GM18508 (cell line): ENCODE results near the gene DPEP3.

Experiments used
- ATAC-seq: cut with Tn5 transposase; IDR thresholded peaks from one replicate; pipeline ENCODE4 v1.9.1; 2021; ENCODE audit warnings: moderate number of reproducible peaks; ENCODE audit not compliant: insufficient read depth, unreplicated experiment

Gene DPEP3

GRCh38 chr16:67935101-67935401 is 45.2 kb downstream of the DPEP3 start:
- no peak for ATAC-seq

DNA sequence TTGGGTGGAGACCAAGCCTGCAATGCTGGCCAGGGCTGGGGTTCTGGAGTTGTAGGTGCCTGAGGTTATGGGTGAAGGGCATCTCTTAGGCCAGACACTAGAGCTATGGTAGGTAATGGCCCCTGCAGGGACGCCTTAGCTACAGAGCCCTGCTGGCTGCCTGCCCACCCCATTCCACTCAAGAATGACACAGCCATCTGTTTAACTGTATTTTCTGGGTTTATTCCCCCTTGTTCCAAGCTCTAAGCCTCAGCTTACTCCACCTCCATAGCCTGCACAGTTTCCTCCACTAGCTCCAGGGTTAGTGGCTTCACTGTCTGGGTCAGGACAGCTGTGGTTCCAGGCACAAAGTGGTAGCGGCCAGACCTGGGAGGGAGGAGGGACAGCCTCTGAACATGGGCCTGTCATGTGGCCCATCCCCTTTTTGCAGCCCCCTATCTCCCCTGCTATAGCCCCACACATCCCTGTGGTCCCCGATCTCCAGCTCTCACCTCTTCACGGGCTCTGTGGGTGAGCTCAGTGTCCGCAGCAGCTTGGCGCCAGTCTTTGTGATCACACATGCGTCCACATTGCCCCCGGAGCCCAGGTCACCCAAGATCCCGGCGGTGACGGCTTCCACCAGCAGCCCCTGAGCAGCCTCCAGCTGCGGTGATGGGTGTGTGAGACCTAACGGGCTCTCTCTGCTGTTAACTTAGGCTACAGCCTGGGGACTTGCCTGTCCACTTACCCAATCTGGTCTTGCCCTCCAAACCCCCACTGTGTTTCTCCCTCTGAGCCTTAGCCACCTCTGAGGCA is 45.8 kb downstream of the DPEP3 start:
- no peak for ATAC-seq

- ATAC-seq = no peak
Observed at GRCh38 chr16:67933805-67934204, 46.5 kb downstream of the DPEP3 start.

DNA sequence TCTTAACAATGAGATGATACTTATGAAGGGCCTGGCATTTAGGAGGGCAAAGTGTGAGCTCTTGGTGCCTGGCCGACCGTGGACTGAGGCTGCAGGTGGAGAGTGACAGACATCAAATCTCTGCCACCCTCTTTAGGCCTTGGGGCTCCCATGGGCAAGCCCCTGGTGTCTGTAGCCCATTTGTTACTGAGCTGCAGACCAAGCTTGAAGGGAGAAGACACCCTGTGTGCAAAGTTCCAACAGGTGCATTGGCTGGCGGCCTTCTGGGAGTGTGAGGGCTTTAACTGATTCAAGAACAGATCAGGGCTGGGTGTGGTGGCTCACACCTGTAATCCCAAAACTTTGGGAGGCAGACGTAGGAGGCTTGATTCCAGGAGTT is 47.8 kb downstream of the DPEP3 start:
- ATAC-seq = no peak

DNA sequence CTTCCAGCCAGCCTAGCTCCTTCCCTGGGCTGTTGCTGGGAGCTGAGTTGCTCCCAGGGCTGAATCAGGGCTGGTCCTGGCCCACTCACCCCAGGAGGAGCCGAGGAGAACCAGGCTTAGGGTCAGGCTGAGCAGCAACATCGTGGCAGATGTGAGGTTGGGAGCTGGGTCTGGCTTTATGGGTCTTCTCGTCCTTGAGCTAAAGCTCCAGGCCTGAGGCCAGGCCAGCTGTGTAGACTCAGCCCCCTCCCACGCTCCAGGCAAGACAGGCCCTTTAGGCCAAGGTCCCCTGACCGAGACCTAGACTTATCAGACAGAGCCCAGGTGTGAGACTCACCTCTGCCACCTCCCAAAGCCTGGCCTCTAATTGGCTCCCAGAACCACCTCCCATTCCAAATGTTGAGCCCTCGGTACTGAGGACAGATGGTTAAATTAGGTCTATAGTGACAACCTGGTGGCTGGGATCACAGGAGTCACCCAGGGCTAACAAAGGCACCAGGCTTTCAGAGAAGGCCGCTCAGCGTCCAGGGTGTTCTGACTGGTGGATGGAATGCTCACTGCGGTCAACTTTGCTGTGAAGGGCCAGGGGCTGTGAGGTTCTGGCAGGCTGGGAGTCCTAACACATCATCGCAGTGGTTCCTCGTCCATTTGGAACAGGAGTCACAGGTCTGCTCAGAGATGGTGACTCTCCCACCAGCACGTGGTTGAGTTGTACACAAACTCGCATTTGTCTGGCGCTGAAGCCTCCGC is 48.4 kb downstream of the DPEP3 start, which contains the start of gene CTRL:
TSS of gene CTRL (minus strand) at position 151 of the 750 bp plus-strand sequence. CDS start at position 141, 10 bp downstream.
- no peak for ATAC-seq

DNA sequence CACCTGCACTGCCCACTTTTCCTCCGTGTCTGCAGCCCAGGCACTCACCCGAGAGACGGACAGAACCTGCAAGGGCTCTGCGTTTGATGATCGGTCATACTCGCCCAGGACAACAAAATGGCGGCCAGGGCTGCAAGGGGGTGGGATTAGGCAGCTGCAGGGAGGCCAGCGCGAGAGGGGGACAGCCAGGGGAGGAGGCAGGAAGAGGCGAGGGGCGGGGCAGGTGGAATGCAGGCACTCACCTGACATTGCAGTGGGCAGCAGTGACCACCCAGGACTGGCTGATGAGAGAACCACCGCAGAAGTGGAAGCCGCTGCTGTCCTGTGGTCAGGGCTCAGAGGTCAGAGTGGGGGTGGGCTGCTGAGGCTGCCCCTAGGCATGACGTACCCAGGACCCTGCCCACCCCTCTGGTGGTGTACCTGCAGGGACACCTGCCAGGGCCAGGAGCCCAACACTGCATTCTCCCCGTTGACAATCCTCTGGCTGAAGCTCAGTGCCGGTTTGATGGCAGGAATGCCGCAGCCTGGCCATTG is 49.6 kb downstream of the DPEP3 start:
- no peak for ATAC-seq

DNA sequence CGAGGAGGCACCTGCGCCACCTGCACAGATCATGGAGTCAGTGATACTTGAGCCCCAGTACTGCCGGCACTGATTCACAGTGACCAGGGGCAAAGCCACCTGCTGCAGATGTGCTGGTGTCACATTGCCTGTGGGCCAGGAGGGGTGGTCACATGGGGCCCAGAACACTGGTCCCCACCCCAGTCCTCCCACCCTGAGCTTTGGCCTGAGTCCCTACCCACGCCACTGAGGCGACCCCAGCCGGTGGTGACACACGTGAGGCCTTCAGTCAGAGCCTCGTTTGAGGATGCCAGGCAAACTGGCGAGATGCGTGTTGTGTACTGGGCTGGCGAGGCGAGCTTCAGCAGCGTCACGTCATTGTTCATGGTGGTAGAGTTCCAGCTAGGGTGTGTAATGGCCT is 50.1 kb downstream of the DPEP3 start:
- ATAC-seq = no peak

DNA sequence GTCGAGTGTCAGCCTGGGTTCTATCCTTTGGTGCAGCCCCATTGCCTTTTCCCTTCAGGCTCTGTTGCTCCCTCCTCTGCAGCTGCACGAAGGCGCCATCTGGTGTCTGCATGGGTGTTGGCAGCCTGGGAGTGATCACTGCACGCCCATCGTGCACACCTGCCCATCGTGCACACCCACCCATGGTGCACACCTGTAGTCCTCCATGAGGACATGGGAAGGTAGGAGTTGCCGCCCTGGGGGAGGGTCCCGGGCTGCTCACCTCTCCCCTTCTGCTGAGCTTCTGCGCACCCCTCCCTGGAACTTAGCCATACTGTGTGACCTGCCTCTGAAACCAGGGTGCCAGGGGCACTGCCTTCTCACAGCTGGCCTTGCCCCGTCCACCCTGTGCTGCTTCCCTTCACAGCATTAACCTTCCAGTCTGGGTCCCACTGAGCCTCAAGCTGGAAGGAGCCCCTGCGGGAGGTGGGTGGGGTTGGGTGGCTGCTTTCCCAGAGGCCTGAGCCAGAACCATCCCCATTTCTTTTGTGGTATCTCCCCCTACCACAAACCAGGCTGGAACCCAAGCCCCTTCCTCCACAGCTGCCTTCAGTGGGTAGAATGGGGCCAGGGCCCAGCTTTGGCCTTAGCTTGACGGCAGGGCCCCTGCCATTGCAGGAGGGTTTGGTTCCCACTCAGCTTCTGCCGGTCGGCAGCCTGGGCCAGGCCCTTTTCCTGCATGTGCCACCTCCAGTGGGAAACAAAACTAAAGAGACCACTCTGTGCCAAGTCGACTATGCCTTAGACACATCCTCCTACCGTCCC is 51.5 kb downstream of the DPEP3 start:
- ATAC-seq = no peak

- no peak for ATAC-seq
Observed at GRCh38 chr16:67928147-67928546, 52.2 kb downstream of the DPEP3 start.

- ATAC-seq = no peak
Observed at GRCh38 chr16:67927131-67927941, 53.0 kb downstream of the DPEP3 start.

DNA sequence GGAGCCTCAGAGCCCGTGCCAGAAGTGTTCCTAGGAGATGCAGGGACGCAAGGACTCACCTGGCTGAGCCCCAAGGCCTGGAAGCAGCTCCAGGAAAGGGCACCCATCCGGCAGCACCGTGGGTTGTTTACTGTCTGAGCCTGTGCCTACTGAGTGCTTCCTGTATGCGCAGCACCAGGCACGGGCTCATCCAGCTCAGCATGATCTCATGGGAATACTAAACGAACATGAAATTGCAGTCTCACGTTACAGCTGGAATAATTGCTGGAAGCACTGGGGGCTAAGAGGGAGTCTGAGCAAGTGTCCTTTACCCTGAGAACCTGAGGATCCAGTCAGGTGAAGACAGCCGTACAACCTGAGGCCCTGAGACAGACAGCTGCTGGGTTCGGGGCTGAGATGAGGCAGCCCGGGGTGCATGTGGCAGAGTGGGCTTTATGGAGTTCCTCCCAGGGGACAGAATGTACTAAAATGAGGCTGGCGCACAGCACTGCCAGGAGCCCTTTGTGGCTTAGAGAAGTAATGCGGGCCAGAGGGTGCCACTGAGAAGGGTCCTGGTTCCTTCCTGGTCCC is 54.0 kb downstream of the DPEP3 start:
- no peak for ATAC-seq
